Superior temporal gyrus (tissue), 1 donor: ENCODE data around the gene NRXN3.

Source experiments
- DNase-seq: peaks from one replicate; pipeline ENCODE4 v3.0.0-alpha.2; 2016; ENCODE audit errors: extremely low spot score

Gene NRXN3

DNA sequence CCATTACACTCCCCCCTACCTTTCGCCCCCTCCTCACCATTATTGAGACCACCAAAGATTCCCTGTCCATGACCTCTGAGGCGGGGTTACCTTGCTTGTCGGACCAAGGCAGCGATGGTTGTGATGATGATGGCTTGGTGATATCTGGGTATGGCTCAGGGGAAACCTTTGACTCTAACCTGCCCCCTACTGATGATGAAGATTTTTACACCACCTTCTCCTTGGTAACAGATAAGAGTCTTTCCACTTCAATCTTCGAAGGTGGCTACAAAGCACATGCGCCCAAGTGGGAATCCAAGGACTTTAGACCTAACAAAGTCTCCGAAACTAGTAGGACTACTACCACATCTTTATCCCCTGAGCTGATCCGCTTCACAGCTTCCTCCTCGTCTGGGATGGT is 1690.9 kb downstream of the NRXN3 start:
- DNase-seq: no peak

DNA sequence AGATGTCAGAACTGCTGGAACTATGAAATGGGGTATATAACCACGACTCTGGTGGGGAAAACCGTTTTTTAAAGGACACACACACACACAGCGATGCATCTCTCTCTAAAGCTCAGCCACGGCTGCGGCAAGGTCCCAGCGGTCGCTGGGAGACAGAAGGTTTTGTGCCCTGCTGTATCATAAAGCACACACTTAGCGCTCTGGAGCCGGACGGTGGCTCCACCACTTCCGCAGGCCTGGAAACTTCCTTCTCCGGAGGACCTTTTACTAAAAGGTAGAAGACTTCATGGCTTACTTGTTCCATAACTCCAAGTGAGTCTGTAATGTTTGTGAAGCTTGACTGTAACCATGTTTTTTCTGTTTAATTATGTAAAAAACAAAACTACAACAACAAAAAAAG is 1691.9 kb downstream of the NRXN3 start:
- DNase-seq: no peak

DNA sequence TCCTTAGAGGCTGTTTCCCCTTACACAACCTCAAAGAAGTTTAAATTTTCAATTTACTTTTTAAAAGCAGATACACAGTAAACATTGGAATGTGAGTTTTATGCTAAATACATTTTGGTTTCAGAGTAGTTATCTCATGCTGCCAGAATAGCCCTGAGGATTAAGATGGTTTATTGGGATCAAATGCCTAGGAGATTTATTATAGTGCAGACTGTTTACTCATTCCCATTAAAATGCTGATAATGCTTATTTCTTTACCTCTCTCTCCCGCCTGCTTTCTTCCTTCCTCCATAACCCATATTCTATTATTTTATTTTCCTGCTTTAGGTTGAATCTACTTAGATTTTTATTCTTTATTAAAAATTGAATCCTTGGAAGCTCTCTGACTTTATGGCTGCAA is 1701.0 kb downstream of the NRXN3 start:
- no peak for DNase-seq

DNA sequence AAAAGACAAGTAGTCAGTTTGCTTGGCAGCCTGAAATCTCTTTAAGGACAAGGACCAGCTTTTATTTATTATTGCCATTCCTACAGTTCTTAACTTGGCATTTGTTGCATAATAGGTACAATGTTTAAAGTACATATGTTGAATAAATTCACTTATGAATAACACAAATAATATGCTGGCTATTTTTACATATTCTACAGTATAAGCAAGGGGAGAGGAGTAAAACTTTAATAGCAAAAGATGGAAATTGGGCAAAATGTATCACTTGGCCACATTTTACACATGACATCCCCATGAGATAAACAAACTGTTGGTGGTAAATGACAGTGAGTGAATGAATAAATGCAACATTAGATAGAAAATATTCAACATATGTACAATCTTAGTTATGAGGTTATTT is 1708.1 kb downstream of the NRXN3 start:
- DNase-seq: no peak

DNA sequence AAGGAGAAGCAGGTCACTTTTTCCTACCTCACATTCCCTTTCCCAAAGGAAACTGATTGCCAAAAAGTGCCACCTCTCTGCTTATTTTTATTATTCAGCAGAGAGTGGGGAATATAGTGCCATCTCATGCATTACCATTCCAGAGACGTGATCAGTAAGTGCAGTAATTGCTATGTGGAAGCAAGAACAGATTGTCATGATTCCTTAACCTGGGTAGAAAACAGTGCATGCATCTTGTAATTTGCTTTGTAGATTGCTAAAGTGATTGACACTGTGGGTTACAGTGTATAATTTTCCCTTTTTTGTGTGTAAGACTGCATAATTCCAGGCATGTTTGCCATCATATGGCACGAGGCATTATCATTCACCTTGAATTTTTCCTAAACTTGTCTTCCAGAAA is 1708.6 kb downstream of the NRXN3 start:
- no peak for DNase-seq

DNA sequence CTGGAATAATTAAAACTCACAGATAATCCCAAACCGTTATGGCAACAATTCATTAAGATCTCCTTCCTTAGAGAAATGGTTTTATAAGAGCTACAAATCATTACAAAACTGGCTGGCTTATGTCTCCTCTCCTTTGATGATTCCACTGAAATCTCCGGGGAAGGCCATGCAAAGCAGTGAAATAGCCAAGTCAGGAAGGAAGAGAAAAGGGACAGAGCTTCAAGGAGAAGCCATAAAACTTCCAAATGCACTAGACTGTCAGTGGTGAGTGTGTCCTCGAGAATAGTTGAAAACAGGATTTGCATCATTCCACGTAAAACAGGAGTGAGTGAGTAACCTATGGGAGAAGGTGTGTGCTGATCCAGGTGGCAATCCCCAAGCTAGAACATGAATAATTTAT is 1711.1 kb downstream of the NRXN3 start:
- no peak for DNase-seq

DNA sequence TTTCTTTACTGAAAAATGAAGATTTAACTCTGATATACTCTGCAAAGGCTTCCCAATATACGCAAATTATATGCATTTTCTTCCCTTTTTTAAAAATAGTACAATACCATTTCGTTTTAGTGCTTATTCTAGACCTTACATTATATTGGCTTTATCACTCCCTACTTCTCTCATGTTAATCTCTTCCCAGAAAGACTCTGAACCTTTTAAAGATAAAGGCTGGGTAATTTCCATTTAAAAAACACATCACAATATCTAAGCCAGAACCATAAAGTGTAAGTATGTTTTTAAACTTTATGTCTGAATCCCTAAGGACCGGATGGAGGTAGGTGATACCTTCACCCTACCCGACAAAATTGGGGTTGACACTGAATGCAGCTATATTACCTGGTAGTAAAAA is 1720.4 kb downstream of the NRXN3 start:
- no peak for DNase-seq

DNA sequence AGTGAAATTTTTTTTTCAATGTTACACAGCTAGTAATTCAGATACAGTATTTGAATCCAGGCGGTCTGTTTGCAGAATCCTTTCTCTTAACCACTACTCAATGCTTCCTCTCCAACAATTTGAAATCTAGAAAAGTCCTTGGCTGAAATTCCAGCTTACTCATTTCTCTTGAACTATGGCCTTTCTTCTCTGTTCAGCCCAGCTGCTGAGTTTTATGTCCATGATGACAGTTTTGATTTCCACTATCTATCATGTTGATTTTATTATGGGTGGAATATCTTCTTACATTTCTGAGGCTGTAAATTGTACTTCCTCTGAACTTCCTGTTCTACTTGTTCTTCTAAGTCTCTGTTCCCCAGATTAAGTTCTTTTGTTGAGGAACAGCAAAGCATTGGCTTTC is 1725.8 kb downstream of the NRXN3 start:
- DNase-seq: no peak

DNA sequence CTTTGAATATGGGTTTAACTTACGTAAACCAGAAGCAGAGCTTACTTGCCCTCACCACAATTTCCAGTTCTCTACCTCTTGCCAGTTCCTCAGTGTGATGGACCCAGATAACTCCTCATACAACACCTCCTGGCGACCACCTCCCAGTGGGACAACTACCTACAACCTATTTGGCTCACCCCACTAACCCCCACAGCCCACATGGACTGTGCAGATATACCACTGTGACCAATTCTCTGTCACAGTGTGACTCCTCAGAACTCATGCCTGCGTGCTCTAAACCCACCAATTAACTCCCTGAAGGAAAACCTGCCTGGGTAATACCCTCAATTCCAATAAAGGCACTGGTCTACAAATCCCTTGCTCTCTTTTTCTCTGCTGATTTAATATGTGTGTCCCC is 1729.4 kb downstream of the NRXN3 start:
- DNase-seq: no peak

DNA sequence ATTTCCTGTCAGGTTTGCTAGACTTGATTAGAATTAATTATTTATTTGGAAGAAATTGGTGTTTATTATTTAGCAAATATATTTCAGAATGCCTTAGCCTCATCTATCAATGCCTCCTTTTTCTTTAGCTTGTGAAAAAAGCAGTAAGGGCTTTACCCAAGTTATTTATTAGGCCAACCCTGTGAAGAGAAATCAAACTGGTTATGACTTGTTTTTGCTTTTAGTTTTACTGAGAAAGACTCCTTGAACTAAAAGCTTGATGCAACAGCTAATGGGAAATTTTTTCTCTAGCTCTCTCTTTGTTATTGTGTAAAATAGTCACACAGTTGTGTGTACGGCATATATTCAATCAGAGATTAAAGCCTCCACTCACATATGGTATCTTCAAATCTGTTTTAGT is 1734.3 kb downstream of the NRXN3 start:
- DNase-seq: no peak

DNA sequence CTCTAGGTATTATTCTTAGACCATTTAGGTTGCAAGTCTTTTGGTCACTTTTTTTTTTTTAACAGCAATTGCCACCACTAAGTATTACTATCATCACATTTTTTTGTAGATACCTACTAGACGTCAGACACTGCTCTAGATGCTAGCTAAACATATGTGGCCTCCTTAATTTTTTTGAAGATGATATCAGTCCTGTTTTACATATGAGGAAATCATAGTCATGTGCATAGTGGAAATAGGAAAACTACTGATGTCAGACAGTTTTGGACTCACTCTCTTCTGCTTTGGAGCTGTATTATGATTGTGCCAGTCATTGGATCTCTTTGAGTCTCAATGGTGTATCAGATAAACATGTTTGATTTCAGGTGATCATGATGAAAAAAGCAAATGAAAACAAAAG is 1736.8 kb downstream of the NRXN3 start:
- no peak for DNase-seq

DNA sequence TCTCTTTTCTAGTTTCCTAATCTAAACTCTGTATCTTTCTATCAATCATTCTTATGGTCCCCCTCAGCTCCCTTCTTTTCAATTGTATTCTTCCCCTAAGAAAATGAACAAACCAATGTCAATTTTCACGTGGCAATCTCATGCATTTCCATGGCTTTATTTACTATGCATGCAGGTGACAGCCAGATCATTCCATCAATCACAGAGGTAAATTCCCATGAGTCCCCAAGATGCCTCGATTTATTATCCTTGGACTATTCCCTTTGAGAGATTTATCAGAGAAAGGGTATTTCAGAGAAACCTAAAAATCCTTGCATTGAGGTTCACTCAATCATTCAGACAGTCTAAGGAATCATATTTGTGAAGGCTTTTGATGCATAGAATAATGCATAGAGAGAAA is 1739.9 kb downstream of the NRXN3 start:
- no peak for DNase-seq

DNA sequence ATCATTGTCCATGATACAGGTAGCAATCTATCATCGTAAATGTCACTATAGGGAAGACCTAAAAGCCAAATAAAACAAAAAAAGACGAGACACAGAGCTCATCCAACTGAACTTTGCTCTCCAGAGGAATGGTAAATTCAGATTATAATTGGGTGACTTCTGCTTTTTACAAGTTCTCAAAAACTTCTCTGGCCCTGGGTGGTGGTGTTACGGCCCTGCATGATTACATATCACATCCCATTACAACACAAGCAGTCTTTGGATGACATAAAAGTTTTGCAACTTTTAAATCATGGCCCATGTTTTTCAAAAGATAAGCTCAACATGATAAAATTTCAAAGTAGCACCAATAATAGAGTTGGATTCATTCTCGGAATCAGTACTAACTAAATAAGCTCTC is 1741.6 kb downstream of the NRXN3 start:
- no peak for DNase-seq

DNA sequence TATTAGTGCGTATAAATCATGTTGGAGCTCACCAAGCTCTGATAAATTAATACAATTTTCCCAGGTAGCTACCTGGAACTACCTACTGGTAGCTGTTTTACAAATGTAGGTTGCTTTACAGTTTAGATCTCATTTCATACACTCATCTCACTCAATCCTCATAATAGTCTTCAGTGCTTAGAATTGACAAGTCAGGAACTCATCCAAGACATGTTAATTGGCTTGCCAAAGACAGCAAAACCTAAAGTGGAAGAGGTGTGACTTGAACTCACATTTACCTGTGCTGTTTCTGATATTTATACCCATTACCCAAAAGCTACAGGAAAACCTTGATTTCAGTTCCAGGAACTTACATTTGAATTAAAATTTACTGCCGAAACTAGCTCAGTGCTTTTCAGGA is 1744.4 kb downstream of the NRXN3 start:
- DNase-seq: no peak

DNA sequence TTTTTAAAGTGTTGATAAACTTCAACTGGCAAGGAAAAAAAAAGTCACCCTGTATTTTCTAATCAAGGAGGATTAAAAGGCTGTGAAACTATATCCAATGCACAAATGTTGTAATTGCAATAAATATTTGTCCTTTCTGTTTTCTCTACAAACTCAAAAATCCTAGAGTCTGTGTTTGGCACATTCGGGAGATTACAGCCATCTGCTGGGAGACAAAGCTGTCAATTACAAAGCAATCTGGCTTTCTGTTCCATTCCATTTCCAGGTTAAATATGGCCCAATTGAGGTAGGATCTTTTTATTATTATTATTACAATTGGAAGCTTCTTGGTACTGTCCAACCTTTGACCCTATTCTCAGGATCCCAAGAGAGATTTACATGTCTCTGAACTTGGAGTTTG is 1745.2 kb downstream of the NRXN3 start:
- DNase-seq: peak; percentile 24

DNA sequence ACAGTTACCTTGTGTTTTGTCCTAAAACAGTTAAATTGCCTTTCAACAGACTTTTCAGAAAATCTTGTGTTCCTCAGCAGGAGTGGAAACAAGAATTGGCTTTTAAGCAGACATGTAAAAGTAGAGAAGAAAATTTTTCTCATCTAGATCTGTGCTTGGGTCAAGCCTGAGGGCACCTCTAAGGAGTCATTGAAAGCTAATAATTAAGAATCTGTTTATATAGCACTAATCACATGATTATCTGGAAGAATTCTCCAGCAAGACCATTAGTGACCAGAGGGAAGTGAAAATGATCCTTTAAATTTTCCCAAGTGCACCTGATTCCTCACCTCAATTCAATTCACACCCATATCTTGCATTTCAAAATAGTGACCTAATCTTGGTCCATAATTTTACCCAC is 1746.1 kb downstream of the NRXN3 start:
- DNase-seq: no peak

DNA sequence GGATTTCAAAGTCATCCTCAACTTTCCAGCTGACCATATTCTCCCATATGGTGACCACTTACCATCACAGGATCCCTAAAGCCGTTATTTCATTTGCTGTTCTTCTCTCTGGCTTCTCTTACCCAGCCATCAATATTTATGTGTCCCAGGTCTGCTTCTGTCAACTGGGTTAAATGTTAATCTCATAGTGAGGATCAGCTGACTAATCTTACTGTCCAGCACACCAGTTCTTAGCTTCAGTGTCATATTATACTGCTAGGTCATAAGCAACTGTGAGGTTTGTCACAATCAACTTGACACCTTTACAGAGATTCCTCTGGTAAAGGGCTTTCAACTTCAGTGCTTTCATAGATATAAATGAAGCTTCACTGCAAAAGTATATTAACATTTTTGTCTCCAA is 1746.7 kb downstream of the NRXN3 start:
- DNase-seq: no peak
